ENCODE measurements around the gene CEP250.

Gene CEP250

DNA sequence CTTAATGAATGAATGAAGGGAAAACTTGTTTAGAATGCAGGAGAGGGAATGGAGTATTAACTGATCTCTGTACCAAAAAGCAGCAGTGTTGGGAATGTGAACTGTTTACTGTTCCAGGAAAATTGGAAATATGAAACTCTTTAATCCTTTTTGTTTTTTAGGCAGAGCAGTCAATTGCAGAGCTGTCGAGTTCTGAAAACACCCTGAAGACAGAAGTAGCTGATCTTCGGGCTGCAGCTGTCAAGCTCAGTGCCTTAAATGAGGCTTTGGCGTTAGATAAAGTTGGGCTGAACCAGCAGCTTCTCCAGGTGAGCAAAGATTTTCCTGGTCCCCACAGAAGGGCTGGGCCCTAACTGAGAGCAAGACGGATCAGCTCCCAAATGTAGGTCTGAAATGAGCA lies 20.9 kb downstream of the CEP250 start:
- no peak overlapping the region for H3K4me3 ChIP-seq (ENCODE audit: low read length)
- DNase-seq (ENCODE audit: low read depth): no peak
- TF ChIP-seq, protein P1, sequence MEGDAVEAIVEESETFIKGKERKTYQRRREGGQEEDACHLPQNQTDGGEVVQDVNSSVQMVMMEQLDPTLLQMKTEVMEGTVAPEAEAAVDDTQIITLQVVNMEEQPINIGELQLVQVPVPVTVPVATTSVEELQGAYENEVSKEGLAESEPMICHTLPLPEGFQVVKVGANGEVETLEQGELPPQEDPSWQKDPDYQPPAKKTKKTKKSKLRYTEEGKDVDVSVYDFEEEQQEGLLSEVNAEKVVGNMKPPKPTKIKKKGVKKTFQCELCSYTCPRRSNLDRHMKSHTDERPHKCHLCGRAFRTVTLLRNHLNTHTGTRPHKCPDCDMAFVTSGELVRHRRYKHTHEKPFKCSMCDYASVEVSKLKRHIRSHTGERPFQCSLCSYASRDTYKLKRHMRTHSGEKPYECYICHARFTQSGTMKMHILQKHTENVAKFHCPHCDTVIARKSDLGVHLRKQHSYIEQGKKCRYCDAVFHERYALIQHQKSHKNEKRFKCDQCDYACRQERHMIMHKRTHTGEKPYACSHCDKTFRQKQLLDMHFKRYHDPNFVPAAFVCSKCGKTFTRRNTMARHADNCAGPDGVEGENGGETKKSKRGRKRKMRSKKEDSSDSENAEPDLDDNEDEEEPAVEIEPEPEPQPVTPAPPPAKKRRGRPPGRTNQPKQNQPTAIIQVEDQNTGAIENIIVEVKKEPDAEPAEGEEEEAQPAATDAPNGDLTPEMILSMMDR (conservative IDR thresholded peaks at IDR 0.05; ENCODE audit: low read depth, low read length): no peak

DNA sequence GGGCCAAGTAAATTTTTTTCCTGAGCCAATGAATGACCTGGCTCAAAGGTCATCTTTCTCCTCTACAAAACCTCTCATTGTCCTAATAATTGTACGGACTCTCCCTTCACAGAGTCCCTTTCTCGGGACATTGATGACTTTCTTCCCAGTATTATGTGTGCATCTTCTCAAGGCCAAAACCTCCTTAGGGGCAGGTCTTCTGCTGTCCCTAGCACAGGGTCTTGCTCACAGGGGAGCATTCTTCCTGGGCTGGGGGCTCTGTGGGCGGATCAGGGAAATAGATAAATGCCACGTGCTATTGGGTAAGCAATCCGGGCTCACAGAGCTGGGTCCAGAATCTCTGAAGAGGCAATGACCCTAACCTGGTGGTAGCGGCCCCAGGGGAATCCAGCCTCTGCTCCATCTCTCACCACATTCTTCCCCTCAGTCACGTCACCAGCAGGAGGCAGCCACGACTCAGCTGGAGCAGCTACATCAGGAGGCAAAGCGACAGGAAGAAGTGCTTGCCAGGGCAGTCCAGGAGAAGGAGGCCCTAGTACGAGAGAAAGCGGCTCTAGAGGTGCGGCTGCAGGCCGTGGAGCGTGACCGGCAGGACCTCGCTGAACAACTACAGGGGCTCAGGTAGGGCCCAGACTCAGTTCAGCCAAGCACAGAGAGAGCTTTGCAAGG lies 23.5 kb downstream of the CEP250 start:
- TF ChIP-seq, protein P1 (conservative IDR thresholded peaks at IDR 0.05; ENCODE audit: low read depth, low read length): peak; percentile 15
- DNase-seq (ENCODE audit: low read depth): no peak
- H3K4me3 ChIP-seq (ENCODE audit: low read length): no peak overlapping the region

DNA sequence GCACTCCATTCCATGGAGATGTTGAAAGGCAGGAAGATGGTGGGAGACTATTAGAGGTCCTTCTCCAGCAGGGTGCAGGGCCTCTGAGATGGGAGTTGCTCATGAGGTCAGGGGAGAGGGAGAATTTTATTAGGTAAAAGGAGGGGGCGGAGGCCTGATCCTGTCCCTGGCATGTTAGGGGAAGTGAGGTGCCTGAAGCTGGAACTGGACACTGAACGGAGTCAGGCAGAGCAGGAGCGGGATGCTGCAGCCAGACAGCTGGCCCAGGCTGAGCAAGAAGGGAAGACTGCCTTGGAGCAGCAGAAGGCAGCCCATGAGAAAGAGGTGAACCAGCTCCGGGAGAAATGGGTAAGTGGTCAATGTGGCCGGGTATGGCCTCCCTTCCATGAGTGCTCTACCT lies 24.4 kb downstream of the CEP250 start:
- no peak overlapping the region for H3K4me3 ChIP-seq (ENCODE audit: low read length)
- TF ChIP-seq, protein P1 (conservative IDR thresholded peaks at IDR 0.05; ENCODE audit: low read depth, low read length): no peak
- no peak for DNase-seq (ENCODE audit: low read depth)

DNA sequence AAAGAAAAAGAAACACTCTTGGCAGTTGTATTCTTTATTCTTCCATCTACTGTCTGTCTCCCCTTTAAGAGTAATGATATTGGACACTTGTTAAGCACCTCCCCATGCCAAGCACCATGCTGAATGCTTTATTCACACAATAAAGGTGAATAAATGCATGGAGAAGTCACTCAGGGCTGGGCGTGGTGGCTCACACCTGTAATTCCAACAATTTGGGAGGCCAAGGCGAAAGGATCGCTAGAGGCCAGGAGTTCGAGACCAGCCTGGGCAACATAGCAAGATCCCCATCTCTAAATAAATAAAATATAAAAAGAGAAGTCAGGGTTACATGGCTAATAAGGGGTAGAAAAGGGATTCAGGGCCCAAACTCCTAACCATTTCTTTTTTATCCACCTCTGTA lies 32.1 kb downstream of the CEP250 start:
- TF ChIP-seq, protein P1 (conservative IDR thresholded peaks at IDR 0.05; ENCODE audit: low read depth, low read length): no peak
- no peak for DNase-seq (ENCODE audit: low read depth)
- no peak overlapping the region for H3K4me3 ChIP-seq (ENCODE audit: low read length)

DNA sequence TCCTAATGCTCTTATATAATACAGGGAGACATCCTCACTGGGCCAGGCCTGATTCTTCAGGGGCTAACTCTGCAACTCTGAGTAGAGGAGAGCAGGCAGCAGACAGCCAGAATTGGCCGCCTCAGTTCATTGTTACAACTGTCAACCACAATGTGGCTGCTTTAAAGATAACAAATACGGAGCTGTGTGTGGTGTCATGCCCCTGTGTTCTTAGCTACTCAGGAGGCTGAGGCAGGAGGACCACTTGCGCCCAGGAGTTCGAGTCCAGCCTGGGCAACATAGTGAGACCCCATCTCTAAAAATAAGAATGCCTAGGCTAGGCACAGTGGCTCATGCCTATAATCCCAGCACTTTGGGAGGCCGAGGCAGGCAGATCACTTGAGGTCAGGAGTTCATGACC lies 34.3 kb downstream of the CEP250 start:
- TF ChIP-seq, protein P1 (conservative IDR thresholded peaks at IDR 0.05; ENCODE audit: low read depth, low read length): no peak
- no peak for DNase-seq (ENCODE audit: low read depth)
- no peak overlapping the region for H3K4me3 ChIP-seq (ENCODE audit: low read length)

DNA sequence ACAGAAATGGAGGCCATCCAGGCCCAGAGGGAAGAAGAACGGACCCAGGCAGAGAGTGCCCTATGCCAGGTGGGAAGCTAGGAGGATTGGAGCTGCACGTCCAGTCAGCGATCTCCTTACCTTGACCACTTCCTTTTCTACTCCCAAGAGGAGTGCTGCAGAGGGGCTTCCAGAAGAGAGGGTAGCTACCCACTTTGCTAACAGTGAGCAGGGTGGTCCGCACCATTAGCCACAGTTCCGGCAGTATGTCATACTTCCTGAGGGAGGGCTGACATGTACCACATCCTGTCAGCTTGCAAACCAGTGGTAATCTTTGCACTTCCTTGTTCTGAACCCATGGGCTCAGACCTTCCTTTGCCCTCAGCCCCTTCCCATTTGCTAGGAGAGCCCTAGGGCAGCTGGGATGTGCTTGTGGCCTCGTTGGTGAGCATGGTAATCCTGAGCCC lies 35.4 kb downstream of the CEP250 start:
- TF ChIP-seq, protein P1 (conservative IDR thresholded peaks at IDR 0.05; ENCODE audit: low read depth, low read length): no peak
- H3K4me3 ChIP-seq (ENCODE audit: low read length): no peak overlapping the region
- no peak for DNase-seq (ENCODE audit: low read depth)

DNA sequence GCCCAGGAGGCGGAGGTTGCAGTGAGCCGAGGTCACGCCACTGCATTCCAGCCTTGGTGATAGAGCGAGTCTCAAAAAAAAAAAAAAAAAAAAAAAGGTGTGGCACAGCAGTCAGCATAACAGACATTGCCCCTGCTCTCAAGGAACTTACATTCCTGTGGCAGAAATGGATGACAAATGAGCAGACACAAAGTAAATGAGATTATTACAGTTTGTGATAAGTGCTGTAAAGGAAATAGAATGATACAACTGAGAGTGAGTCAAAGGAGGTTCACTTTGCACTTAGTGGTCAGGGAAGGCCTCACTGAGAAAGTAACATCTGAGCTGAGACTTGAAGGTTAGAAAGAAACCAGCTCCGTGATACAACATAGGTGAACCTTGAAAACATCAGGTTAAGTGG lies 36.4 kb downstream of the CEP250 start:
- TF ChIP-seq, protein P1 (conservative IDR thresholded peaks at IDR 0.05; ENCODE audit: low read depth, low read length): no peak
- H3K4me3 ChIP-seq (ENCODE audit: low read length): no peak overlapping the region
- no peak for DNase-seq (ENCODE audit: low read depth)

Measured in retinal pigment epithelial cell (primary cell).